Measurements from ENCODE around the gene BEND3. TPM values are rescaled to one million over a fixed set of nuclear protein-coding genes. Genes with fewer than 3 reads are reported as not detected.
A peak's percentile ranks its signal among the peaks of the same experiment; 100 is the strongest.

BEND3 gene
- polyA plus RNA-seq, 3 donors: 0.17 to 0.52 (median 0.24) TPM

GRCh38 chr6:107107791-107108190 lies 7.5 kb downstream of the BEND3 start:
- Histone ChIP-seq H3K9me3 (replicated peaks in 1 of 2; ENCODE audit: control insufficient read depth in 1 of 2, insufficient read depth in 1 of 2, low read length in 2 of 2) (no peaks in the 10 kb centered on the region), H3K4me2 (replicated peaks; ENCODE audit: extremely low read depth, low read length, poor library complexity, severe bottlenecking) (no peak overlapping the region), H3K4me1 (ENCODE audit: control insufficient read depth in 1 of 2, insufficient read depth in 2 of 2, low read length in 2 of 2) (peaks cover 27 to 30% of the 10 kb centered on the region in 2 donors), H4K20me1 (ENCODE audit: insufficient read depth, low read length) (no peaks in the 10 kb centered on the region), H3K79me2 (ENCODE audit: insufficient read depth, low read length) (no peaks in the 10 kb centered on the region), H3K36me3 (replicated peaks in 1 of 2; ENCODE audit: control insufficient read depth in 1 of 2, insufficient read depth in 2 of 2, low read length in 2 of 2) (no peaks in the 10 kb centered on the region), H3K27ac (ENCODE audit: low read depth in 1 of 2, low read length in 2 of 2) (no peak overlapping the region), H3K9ac (ENCODE audit: insufficient read depth, low read length, poor library complexity, severe bottlenecking) (no peak overlapping the region), H2AFZ (ENCODE audit: insufficient read depth, low read depth, low read length, poor library complexity, severe bottlenecking) (no peak overlapping the region), H3K4me3 (replicated peaks in 1 of 3; ENCODE audit: low read depth in 2 of 3, low read length in 3 of 3) (no peak overlapping the region), H3K27me3 (ENCODE audit: control insufficient read depth in 2 of 2, insufficient read depth in 2 of 2, low read length in 2 of 2) (no peaks in the 10 kb centered on the region)
- intact Hi-C loops (cut with micrococcal nuclease): no loop called here
- no peaks in the 10 kb centered on the region for H3K9me3 Mint-ChIP-seq
- WGBS (ENCODE audit: insufficient coverage): 94% methylated on average over 4 of the region's 4 CpGs
- peak overlapping the region in 1 of 7 donors; percentile 64 for H3K27ac Mint-ChIP-seq
- H3K4me3 Mint-ChIP-seq: no peak overlapping the region
- DNase-seq: no peak
- peaks cover under 1 to 5% (median 4%) of the 10 kb centered on the region in 3 donors for H3K27me3 Mint-ChIP-seq (ENCODE audit: low read depth in 3 of 3)
- H3K36me3 Mint-ChIP-seq: no peaks in the 10 kb centered on the region
- no peak for TF ChIP-seq CTCF (IDR thresholded peaks at IDR 0.05)
- H3K4me1 Mint-ChIP-seq: peaks cover 27% of the 10 kb centered on the region

GRCh38 chr6:107106165-107106564 lies 9.2 kb downstream of the BEND3 start:
- no peak overlapping the region for H3K4me3 ChIP-seq (replicated peaks in 1 of 3; ENCODE audit: low read depth in 2 of 3, low read length in 3 of 3)
- Mint-ChIP-seq H3K4me1 (peaks cover 27% of the 10 kb centered on the region), H3K36me3 (no peaks in the 10 kb centered on the region), H3K9me3 (no peaks in the 10 kb centered on the region), H3K4me3 (no peak overlapping the region), H3K27me3 (ENCODE audit: low read depth in 3 of 3) (peaks cover 0 to 6% (median 4%) of the 10 kb centered on the region in 3 donors), H3K27ac (no peak overlapping the region)
- H3K27me3 ChIP-seq (ENCODE audit: control insufficient read depth in 2 of 2, insufficient read depth in 2 of 2, low read length in 2 of 2): no peaks in the 10 kb centered on the region
- no peak overlapping the region for H3K27ac ChIP-seq (ENCODE audit: low read depth in 1 of 2, low read length in 2 of 2)
- H3K9ac ChIP-seq (ENCODE audit: insufficient read depth, low read length, poor library complexity, severe bottlenecking): no peak overlapping the region
- H3K4me2 ChIP-seq (replicated peaks; ENCODE audit: extremely low read depth, low read length, poor library complexity, severe bottlenecking): no peak overlapping the region
- no peak for DNase-seq
- WGBS (ENCODE audit: insufficient coverage): no CpG with 5 or more reads among the region's 3 CpGs
- H3K4me1 ChIP-seq (ENCODE audit: control insufficient read depth in 1 of 2, insufficient read depth in 2 of 2, low read length in 2 of 2): peaks cover 27 to 30% of the 10 kb centered on the region in 2 donors
- intact Hi-C loops (cut with micrococcal nuclease): no loop called here
- H3K9me3 ChIP-seq (replicated peaks in 1 of 2; ENCODE audit: control insufficient read depth in 1 of 2, insufficient read depth in 1 of 2, low read length in 2 of 2): no peaks in the 10 kb centered on the region
- no peak overlapping the region for H2AFZ ChIP-seq (ENCODE audit: insufficient read depth, low read depth, low read length, poor library complexity, severe bottlenecking)
- H3K79me2 ChIP-seq (ENCODE audit: insufficient read depth, low read length): no peaks in the 10 kb centered on the region
- H3K36me3 ChIP-seq (replicated peaks in 1 of 2; ENCODE audit: control insufficient read depth in 1 of 2, insufficient read depth in 2 of 2, low read length in 2 of 2): no peaks in the 10 kb centered on the region
- H4K20me1 ChIP-seq (ENCODE audit: insufficient read depth, low read length): no peaks in the 10 kb centered on the region
- no peak for TF ChIP-seq CTCF (IDR thresholded peaks at IDR 0.05)
